NCI-H1105 treated with DMSO at 0.1 percent for 48 hours (cell line): ENCODE results near the gene PANK3.
"Not testable (repeated sequence)": the region's sequence is repeated elsewhere in the genome, so short reads cannot be mapped to it uniquely, and the experiment has no call there.

ENCODE experiments used
- DNase-seq: peaks from one replicate; lab custom pipeline; 2025; lab: John Stamatoyannopoulos, UW

PANK3 gene

DNA sequence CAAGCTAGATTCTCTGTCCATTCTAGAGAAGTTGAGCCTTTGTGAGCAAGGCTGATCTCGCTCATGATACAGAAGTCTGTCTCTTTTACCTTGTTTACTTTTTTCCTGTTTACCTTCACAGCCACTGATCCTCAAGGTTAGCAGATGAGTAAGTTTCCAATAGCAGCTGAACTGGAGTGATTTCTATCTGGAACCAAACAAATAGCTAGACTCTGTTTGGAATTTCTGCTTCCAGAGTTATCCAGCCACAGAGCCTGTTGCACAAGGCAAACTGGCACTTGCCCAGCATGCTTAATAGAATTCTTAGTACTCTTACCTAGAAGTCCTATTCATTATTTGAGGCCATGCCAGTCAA is 12.8 kb upstream of the PANK3 start:
- no peak for DNase-seq

DNA sequence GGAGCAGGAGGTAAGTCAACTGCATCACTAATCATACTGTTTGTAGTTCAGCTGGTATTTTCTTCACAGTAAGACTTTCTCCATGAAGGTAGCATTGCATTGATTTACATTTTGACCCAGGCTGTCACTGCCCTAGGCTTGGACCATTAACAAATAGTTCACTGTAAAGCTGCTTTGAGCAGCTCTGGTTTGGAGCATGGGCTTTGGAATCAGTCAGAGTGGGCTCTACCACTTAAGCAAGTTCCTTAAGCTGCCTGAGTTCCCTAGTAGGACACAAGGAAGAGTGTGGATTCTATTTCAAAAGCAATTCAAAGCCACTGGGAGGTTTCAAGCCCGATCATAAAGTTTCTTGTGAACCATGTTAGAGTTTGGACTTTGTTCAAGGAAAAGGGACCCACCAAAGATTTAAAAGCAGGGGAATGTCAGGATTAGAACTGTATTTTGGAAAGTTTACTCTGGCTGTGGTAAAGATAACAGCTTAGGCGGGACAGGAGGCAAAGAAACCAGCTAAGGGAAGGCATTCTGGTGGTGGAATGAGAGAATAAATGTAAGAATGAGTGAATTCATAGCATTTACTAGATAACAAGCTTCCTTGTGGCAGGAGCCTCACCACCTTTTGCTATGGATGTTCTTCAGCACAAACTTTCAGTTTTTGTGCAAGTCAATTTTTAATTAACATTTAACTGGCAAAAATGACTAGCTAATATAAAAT is 12.3 kb upstream of the PANK3 start:
- DNase-seq, result no peak

DNA sequence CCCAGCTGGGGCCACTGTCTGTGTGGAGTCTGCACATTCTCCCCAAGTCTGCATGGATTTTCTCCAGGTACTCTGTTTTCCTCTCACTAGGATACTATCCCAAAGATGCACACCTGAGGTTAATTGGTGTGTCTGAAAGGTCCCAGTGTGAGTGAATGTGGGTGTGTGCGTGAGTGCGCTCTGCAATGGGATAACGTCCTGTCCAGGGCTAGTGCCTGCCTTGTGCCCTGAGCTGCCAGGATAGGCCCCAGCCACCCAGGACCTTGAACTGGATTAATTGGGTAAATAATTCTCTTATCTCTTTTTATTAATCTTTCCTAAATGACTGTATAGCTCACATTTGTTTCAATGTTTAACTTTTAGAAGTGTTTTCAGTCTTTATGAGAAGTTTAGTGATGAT is 11.5 kb upstream of the PANK3 start:
- DNase-seq, result no peak

DNA sequence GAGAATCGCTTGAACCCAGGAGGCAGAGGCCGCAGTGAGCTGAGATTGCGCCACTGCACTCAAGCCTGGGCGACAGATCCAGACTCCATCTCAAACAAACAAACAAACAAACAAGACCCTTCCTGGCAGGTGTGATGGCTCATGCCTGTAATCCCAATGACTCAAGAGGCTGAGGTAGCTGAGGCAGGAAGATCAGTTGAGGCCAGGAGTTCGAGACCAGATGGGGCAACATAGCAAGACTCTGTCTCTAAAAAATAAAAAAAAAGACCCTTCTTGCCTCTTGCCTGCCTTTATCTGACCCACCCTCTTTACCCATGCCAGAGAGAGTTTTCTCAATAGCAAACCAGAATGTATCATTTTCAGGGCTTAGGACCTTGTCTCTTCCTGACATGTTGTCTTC is 8.8 kb upstream of the PANK3 start:
- no peak for DNase-seq

DNA sequence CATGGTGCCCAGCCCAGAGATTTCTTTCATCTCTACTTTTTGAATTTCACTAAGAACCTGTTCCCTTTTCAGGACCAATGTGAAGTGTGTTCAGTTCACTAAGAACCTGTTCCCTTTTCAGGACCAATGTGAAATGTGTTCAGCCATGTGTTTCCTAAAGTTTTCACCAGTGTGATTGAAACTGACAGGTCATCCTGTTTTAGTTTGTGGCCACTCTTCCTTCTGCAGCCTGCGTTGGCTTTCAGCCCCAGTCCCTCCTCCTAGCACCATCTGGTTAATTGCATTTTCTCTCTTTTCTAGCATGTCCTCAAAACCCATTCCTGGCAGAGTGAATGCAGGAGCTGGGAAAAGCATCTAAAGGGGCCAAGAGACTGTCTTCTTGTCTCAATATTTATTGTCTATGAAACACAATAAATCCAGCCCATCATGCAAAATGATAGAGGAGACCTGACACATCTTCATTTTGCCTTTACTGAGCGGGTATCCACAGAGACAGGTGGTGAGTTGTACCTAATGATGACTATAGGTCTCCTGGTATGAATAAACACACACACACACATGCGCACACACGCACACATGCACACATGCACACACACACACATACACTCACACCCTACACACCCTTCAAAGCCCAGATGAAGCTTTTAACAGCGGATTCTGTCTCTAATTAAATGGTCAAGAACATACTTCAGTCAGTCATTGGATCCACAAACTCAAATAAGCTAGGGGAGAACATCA is 6.1 kb upstream of the PANK3 start:
- no peak for DNase-seq

DNA sequence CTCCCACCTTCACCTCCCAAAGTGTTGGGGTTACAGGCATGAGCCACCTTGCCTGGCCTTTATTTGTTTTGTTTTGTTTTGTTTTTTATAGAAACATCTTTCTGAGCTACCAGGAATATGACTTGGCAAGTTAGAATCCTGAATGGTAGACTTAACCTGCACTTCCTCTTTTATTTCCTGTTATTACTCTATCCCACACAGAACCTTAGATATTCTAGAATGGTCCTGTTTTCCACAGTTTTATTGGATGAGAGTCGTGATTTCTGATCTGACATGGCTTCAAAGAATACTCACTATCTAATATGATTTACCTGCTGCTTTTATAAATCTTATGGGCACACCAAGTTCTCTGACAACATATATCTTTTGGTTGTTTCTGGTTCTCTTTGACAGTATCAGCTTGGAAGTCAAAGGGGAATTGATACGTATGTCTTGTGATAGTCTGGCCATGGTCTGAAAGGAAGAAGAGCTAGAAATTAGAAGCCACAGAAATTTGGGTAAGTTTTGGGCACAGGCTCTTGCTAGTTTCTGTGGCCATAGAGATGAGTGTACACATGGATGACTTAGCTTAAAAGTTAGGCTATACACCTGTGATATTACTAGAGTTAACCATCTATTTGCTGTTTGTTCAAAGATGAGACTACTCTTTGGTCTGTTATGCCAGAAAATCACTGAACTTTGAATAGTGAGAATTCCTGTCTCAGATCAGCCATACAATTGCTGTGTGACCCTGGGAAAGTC is 4.7 kb upstream of the PANK3 start:
- DNase-seq, result no peak

DNA sequence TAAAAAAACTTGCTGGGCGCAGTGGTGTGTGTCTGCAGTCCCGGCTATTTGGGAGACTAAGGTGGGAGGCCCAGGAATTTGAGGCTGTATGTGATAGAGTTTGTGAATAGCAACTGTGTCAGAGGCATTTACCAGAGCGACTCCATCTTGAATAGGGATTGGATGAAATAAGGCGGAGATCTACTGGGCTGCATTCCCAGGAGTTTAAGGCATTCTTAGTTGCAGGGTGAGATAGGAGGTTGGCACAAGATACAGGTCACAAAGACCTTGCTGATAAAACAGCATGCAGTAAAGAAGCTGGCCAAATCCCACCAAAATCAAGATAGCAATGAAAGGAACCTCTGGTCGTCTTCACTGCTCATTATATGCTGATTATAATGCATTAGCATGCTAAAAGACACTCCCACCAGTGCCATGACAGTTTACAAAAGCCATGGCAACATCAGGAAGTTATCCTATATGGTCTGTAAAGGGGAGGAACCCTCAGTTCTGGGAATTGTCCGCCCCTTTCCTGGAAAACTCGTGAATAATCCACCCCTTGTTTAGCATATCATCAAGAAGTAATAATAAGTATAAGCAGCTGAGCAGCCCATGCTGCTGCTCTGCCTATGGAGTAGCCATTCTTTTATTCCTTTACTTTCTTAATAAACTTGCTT is 1.8 kb upstream of the PANK3 start:
- not testable (repeated sequence) for DNase-seq

DNA sequence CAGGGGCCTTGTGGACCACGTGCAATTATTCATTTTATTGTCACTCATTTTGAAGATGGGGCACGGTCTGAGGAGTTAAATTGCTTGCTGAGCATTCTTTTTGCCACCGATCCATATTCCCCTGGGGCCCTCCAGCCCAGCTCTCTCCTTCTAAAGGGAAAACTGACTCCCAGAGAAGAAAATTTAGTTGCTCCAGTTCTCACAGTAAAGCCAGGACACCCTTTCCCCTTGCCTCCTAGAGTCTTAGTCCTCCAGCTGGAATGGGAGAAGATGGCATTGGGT is 1.0 kb upstream of the PANK3 start:
- no peak for DNase-seq

DNA sequence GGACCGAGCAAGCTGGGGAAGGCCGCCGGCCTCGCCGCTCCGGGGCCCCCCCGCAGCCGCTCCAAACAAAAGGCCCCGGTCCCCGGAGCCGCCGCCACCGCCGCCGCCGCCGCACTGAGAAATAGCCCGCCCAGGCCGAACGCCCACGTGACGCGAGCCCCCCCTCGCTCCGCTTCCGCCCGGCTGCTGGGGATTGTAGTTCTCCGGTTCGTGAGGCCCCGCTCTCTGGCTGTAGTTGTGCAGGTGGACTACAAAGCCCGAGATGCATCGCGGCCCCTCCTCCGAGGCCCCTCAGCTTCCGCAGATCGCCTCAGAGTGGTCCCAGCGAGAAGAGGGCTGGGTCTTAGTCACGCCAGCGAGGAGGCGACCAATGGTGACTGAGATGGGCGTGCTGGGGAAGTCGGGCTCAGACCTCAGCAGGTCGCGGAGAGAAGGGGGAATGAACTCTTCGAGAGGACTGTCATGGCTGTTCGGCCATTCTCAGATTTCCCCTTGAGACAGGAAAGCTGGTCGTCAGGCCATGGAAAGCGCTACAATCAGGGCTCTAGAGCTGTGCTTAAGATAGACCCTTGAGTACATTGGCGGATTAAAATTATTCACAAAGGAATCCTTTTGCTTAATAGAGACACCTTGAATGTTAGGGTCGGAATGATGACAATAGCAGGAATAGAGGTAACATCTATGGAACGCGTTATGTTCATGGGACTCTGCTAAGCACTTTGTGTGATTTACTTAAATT is 489 bp upstream of the PANK3 start:
- DNase-seq, result peak; percentile 94

DNA sequence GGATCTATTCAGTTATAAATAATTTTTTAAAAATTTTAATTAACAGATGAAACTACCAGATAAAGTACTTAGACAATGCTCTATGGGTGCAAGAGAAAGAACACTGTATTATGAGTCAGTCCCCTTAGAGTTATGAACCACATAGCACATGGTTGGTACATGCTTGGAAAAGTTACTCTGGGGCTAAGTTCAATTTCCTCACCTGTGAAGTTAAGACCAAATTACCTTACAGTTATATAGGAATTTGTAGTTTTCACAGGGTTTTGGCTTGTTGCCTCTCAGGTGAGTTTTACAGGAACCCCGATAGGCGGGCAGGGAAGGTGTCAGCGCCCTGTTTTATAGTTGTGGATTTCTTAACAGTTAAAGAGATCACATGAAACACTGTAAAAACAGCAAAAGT is 1.2 kb downstream of the PANK3 start:
- DNase-seq, result no peak

DNA sequence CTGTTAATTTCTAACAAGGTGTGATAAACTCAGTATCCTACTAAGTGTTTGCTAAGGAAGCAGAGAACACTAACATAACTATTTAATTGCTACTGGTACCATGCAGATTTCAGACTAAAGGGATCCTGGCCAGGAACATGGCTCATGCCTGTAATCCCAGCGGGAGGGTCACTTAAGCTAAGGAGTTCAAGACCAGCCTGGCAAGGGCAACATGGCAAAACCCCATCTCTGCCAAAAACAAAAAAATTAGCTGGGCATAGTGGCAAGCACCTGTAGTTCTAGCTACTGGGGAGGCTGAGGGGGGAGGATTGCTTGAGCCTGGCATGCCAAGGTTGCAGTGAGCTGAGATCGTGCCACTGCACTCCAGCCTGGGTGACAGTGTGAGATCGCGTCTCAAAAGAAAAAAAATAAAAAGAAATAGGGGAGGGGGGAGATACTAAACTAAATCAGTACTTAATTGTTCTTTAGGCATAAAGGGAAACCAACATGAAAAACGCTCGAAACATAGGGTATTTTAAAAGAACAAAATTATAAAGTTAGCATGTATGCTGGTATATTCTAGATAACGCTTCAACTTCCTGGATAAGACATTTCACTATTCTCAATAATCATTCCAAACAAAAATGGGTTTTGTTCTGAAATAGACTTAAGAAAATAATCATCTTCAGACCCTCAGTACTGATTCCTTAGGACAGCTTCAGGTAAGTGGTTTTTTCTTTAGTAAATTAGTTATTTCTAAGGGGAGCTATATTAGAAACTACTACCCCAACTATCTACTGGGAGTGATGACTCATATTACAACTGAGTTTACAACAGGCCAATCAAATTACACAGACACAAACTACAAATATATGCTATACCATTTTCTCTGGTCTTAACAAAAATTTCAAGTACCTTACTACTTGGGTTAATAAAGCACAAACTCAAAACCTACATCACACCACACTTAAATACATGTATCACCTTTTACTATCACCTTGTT is 3.5 kb downstream of the PANK3 start:
- DNase-seq, result no peak

DNA sequence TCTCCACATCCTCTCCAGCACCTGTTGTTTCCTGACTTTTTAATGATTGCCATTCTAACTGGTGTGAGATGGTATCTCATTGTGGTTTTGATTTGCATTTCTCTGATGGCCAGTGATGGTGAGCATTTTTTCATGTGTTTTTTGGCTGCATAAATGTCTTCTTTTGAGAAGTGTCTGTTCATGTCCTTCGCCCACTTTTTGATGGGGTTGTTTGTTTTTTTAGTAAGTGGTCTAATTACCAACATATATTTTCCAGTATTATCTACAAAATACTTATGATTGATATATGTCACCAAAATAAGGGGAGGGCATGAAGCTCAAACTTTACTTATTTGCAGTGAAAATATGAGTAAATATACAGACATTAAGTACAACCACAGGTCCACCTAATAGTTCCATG is 5.0 kb downstream of the PANK3 start:
- not testable (repeated sequence) for DNase-seq

DNA sequence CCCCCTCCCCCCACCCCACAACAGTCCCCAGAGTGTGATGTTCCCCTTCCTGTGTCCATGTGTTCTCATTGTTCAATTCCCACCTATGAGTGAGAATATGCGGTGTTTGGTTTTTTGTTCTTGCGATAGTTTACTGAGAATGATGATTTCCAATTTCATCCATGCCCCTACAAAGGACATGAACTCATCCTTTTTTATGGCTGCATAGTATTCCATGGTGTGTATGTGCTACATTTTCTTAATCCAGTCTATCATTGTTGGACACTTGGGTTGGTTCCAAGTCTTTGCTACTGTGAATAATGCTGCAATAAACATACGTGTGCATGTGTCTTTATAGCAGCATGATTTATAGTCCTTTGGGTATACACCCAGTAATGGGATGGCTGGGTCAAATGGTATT is 5.5 kb downstream of the PANK3 start:
- not testable (repeated sequence) for DNase-seq

DNA sequence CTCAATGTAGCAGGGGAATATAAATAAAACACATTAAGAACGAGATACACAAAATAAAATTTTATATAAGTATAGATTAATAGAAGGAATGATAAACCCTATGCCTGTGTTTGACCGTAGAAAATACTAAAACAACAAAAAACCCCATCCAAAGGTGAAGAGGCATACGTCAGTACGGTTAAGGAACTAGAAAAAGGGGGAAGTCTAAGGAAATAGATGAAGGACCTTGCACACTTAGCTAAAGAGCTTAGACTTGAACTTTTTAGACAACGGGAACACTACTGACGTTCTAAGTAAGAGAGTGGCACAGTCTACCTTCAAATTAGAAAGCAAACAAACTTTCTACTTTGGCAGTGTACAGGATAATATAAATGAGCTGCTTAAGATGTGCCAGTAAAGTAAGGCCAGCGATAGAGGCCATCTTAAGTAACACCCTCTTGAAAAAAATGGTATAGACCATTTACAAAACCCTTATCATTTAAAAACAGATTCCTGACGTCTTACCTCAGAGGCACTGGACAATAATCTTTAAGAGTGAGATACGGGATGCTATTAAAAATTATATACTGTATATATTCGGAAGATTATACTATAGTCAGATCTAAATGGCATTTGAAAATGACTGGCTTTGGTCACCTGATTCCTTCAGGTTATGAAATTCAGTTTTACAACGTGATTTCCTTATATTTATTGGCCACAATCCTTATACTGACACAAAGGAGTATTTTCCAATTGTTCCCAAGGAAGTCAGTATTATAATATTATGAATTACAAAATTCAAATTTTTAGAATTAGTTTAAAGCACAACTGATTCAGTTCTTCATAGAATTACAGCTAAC is 8.5 kb downstream of the PANK3 start:
- no peak for DNase-seq

DNA sequence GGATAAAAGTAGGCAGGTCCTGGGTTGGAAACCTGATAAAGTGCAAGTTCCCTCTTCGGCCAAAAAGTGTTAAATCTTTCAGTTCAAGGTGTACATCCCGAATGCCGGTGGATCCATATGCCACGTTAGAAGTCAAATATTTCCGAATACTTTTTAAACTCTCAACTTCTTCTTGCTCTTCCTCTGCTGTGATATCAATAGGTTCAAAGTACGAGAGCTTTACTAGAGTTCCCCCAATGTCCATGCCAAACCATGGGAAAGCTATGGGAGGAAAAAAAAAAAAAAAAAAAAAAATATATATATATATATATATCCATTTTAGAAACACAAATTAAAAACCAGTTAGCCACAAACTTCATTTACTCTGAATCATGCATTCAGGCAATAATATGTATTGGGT is 10.4 kb downstream of the PANK3 start:
- DNase-seq, result no peak

DNA sequence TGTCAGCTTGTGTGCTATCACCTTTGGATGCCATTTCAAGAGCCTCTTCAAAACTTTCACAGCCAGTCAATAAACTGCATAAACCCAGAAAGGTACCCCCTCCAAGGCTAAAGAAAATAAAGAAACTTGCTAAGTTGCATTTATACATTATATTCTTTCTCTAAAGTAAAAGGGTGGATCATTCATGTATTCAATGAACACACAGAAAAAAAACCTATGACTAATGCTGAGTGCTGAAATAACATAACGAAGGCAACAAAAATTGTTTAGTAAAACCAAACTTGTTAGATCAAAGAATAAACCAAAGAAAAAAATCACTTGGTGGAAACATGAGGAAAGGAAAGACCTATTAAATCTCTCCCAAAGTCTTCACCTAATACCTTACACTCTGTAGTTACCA is 15.2 kb downstream of the PANK3 start:
- DNase-seq, result no peak

DNA sequence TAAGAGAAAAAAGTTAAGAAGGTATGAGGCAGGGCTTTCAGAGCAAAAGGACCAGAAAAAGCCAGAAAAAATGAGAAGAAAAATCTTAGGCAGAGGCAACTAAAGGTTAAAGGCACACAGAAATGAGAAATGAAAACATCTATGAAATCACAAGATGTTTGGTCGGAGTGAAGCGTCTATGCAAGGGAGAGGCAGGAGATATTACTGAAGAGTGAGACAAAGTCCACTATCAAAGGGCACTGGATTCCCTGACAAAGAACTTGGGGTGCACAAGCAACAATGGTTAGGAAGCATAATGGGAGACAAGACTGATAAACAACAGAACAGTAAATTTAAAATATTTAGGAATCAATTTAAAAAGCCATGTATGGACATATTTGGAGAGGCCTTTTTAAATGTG is 16.9 kb downstream of the PANK3 start:
- no peak for DNase-seq

DNA sequence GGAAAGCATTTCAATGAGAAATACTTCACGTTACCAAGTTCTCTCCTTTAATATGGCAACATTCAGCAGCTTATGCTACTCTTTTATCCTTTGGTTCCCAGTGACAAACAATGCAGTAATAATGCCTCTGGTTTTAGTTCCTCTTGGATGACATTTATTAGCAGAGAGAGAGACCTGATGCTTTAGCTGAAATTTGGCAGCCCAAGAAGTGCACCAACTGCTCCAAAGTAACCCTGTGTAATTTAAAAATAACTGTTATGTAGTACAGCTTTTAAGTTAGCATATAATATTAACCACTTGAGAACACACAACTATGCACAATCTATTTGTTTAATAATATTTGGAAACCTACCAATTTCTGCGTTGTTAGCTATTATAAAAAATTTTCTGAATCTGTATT is 21.8 kb downstream of the PANK3 start:
- no peak for DNase-seq

DNA sequence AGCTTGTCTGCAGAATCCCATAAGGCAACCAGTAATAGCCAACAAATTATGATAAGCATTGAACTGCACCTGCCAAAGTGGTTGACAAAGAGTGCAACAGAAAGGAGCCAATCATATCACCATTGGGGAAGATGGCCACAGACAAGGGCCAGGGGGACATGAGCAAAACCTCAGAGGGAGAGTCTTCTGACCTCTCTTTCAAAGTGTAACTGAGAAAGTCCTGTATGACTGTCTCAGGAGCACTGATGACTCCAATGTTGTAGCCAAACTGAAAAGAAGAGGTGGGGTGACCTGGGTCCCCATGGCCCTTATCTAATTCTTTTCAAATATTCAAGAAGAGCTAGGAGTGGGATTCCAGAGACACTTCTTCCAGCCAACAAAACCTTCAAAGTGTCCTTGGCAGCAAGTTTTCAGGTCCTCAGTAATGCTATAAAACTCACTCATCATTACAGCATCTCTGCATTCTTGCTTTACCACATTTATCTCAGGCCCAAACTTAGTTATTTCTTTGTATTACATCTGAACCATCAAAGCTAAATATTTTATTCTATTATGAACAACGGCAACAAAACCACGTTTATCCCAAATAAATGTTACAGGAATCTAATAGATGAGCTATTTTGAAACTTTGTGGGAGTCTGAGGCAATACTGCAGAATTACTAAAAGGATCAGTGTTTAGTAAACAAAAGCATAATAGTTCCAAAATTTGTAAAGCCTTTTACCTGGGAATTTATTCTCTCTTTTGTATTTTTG is 25.6 kb downstream of the PANK3 start:
- no peak for DNase-seq
